ENCODE data around the gene ZNF562. TPM values are rescaled to one million over a fixed set of nuclear protein-coding genes. Genes with fewer than 3 reads are reported as not detected.
"Not testable (repeated sequence)": the region's sequence is repeated elsewhere in the genome, so short reads cannot be mapped to it uniquely, and the experiment has no call there.

Gene ZNF562
- total and polyA plus RNA-seq, 8 donors, result 25.4 to 36.4 (median 27.6) TPM

GRCh38 chr19:9711815-9712214, 36.9 kb upstream of the ZNF562 start:
- Histone ChIP-seq H3K4me3 (no peak overlapping the region), H3K4me1 (no peaks in the 10 kb centered on the region), H3K9me3 (peaks cover 3 to 28% of the 10 kb centered on the region in 2 donors), H3K27me3 (no peaks in the 10 kb centered on the region), H3K27ac (no peak overlapping the region), H3K36me3 (no peaks in the 10 kb centered on the region)
- TF ChIP-seq, protein P1, sequence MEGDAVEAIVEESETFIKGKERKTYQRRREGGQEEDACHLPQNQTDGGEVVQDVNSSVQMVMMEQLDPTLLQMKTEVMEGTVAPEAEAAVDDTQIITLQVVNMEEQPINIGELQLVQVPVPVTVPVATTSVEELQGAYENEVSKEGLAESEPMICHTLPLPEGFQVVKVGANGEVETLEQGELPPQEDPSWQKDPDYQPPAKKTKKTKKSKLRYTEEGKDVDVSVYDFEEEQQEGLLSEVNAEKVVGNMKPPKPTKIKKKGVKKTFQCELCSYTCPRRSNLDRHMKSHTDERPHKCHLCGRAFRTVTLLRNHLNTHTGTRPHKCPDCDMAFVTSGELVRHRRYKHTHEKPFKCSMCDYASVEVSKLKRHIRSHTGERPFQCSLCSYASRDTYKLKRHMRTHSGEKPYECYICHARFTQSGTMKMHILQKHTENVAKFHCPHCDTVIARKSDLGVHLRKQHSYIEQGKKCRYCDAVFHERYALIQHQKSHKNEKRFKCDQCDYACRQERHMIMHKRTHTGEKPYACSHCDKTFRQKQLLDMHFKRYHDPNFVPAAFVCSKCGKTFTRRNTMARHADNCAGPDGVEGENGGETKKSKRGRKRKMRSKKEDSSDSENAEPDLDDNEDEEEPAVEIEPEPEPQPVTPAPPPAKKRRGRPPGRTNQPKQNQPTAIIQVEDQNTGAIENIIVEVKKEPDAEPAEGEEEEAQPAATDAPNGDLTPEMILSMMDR (IDR thresholded peaks at IDR 0.05), result no peak
- intact Hi-C loops (cut with DNase I), result no loop called here
- no peak for ATAC-seq
- no peak for DNase-seq

DNA sequence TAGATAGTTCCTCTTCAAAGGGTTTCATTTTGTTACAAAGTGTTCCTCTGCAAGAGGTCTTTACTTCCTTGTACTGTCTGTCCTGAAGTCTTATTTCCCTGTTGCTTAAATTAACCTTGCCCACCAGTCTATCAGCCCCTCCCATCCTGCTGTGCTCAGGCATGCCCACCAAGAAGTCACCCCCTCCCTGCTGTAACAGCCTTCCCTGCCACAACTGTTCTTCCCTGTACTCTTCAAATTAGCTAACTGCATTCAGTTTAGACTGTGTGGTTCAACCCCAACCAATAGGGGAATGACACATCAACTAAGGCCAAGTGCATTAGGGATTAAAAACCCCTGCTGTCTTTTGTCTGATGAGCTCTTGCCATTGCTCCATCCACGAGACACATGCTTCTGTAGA, 34.4 kb upstream of the ZNF562 start:
- no peak for DNase-seq
- no peaks in the 10 kb centered on the region for H3K4me1 ChIP-seq
- TF ChIP-seq, protein P1 (IDR thresholded peaks at IDR 0.05), result no peak
- H3K27me3 ChIP-seq, result no peaks in the 10 kb centered on the region
- no peaks in the 10 kb centered on the region for H3K36me3 ChIP-seq
- intact Hi-C loops (cut with DNase I), result no loop called here
- peak overlapping the region in 1 of 2 donors; percentile 5 for H3K27ac ChIP-seq
- peak; percentile 41 for ATAC-seq
- no peak overlapping the region for H3K4me3 ChIP-seq
- H3K9me3 ChIP-seq, result peaks cover 3 to 28% of the 10 kb centered on the region in 2 donors

- TF ChIP-seq, protein P1 (IDR thresholded peaks at IDR 0.05), result no peak
- H3K36me3 ChIP-seq, result no peaks in the 10 kb centered on the region
- ATAC-seq (no peak), DNase-seq (no peak)
- H3K4me1 ChIP-seq, result no peaks in the 10 kb centered on the region
- H3K4me3 ChIP-seq, result no peak overlapping the region
- H3K27ac ChIP-seq, result no peak overlapping the region
- intact Hi-C loops (cut with DNase I), result no loop called here
- H3K9me3 ChIP-seq, result peaks cover 0 to 10% of the 10 kb centered on the region in 2 donors
- no peaks in the 10 kb centered on the region for H3K27me3 ChIP-seq
Measured at GRCh38 chr19:9705836-9706235, 30.9 kb upstream of the ZNF562 start.

DNA sequence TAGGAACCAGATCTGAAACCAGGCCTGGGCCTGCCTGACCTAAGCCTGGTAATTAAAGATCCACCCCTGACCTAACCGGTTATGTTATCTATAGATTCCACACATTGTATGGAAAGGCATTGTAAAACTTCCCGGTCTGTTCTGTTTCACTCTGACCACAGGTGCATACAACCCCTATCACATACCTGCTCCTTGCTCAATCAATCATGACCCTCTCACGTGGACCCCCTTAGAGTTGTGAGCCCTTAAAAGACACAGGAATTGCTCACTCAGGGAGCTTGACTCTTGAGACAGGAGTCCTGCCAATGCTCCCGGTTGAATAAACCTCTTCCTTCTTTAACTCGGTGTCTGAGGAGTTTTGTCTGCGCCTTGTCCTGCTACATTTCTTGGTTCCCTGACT, 27.3 kb upstream of the ZNF562 start:
- intact Hi-C loops (cut with DNase I), result no loop called here
- H3K9me3 ChIP-seq, result no peaks in the 10 kb centered on the region
- TF ChIP-seq, protein P1 (IDR thresholded peaks at IDR 0.05), result no peak

DNA sequence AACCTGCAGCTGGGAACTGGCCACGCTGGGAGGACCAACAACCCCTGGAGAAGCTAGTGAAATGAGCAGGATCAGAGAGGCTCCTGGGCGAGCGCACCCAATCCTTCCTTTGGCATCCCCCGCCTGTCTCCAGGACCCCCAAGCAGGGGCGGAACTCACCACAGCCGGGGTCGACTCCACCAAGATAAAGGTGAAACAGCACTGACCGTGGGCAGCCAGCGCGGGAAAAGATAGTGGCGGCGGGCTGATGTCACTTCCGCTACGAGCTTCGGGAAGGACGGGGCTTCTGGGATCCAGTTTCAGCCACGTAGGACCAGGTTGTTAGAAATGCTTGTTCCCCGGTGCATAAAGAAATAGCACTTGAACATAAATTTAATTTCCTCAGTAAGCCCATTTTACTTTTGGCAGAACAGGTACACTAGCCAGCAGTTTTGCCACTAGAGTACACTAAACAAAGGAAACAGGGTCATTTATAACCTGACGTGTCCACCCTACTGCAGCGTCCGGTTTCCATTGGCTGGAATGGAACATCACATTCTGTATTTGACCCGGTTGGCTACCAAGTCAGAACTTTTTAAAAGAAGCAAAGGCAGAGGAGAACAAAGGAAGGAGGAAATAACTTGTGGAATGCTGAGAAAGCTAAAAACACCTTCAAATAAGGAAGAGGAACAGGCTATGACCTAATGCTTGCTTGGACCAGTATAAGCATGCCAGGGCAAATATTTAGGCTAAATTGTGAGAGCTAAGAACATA, 25.5 kb upstream of the ZNF562 start:
- DNase-seq (no peak), ATAC-seq (no peak)
- H3K4me1 ChIP-seq, result no peaks in the 10 kb centered on the region
- TF ChIP-seq, protein P1 (IDR thresholded peaks at IDR 0.05), result no peak
- no peaks in the 10 kb centered on the region for H3K36me3 ChIP-seq
- H3K4me3 ChIP-seq, result peak overlapping the region in 1 of 2 donors; percentile 17
- no peaks in the 10 kb centered on the region for H3K9me3 ChIP-seq
- intact Hi-C loops (cut with DNase I), result no loop called here
- no peak overlapping the region for H3K27ac ChIP-seq
- no peaks in the 10 kb centered on the region for H3K27me3 ChIP-seq

More for the DNA sequence above, 27.3 kb upstream of the ZNF562 start:
- no peaks in the 10 kb centered on the region for H3K4me1 ChIP-seq
- ATAC-seq, result no peak
- no peaks in the 10 kb centered on the region for H3K36me3 ChIP-seq
- DNase-seq, result no peak
- H3K4me3 ChIP-seq, result no peak overlapping the region
- H3K27me3 ChIP-seq, result no peaks in the 10 kb centered on the region
- H3K27ac ChIP-seq, result no peak overlapping the region

DNA sequence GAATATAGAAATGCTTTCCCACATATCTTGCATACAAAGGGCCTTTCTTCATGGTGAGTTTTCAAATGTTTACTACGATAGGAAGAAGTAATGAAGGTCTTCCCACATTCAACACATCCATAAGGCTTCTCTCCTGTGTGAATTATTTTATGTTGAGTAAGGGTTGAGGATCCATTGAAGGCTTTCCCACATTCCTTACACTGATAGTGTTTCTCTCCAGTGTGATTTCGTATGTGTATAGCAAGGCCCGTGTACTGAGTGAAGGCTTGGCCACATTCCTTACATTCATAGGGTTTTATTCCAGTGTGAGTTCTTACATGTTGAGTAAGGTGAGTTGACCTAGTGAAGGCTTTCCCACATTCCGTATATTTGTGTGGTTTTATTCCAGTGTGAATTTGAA, 15.4 kb upstream of the ZNF562 start:
- H3K27me3 ChIP-seq, result not testable (repeated sequence)

GRCh38 chr19:9679996-9680395, 5.1 kb upstream of the ZNF562 start:
- H3K27me3 ChIP-seq; intact Hi-C loops (cut with DNase I); H3K4me1 ChIP-seq; H3K27ac ChIP-seq; H3K36me3 ChIP-seq; DNase-seq; H3K4me3 ChIP-seq; H3K9me3 ChIP-seq; ATAC-seq: not testable (repeated sequence)

More for the DNA sequence above, 15.4 kb upstream of the ZNF562 start:
- H3K4me3 ChIP-seq; ATAC-seq; intact Hi-C loops (cut with DNase I); DNase-seq; H3K4me1 ChIP-seq; H3K27ac ChIP-seq; H3K36me3 ChIP-seq: not testable (repeated sequence)
- peaks cover 0 to 40% of the 10 kb centered on the region in 2 donors for H3K9me3 ChIP-seq

DNA sequence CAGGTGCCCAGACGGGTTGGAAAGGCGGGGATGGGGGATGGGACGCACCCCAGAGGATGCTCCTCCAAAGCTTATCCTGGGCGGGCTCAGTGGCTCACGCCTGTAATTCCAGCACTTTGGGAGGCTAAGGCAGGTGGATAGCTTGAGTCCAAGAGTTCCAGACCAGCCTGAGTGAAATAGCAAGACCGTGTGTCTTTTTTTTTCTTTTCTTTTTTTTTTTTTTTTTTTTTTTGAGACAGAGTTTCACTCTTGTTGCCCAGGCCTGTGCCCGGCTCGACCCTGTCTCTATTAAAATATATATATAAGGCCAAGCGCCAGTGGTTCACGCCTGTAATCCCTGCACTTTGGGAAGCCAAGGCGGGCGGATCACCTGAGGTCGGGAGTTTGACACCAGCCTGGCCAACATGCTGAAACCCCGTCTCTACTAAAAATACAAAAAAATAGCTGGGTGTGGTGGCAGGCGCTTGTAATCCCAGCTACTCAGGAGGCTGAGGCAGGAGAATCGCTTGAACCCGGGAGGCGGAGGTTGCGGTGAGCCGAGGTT, 530 bp upstream of the ZNF562 start:
- H3K27me3 ChIP-seq; ATAC-seq; intact Hi-C loops (cut with DNase I); DNase-seq: not testable (repeated sequence)
- peaks cover 0 to 37% of the 10 kb centered on the region in 2 donors for H3K9me3 ChIP-seq
- peaks cover 0 to 31% of the 10 kb centered on the region in 2 donors for H3K36me3 ChIP-seq
- H3K27ac ChIP-seq, result peak overlapping the region; percentile 91 to 98
- peaks cover 0 to 14% of the 10 kb centered on the region in 2 donors for H3K4me1 ChIP-seq
- peak overlapping the region; percentile 86 to 92 for H3K4me3 ChIP-seq
